GM23338 (cell line): ENCODE data around the gene FUT8. TPM values are rescaled to one million over a fixed set of nuclear protein-coding genes. Genes with fewer than 3 reads are reported as not detected.

ENCODE experiments used
- ATAC-seq: fragments of 200-7000 bp; cut with Tn5 transposase; 3 replicates; pipeline ENCODE4 v1.9.1; 2020
- DNase-seq: peaks from one replicate; pipeline ENCODE4 v3.0.0-alpha.2; 2015; ENCODE audit warnings: low spot score
- H2AFZ ChIP-seq: fragments of 200-600 bp; sonication (generic); 2 replicates; pipeline ENCODE4 v1.8.0; 2016; ENCODE audit warnings: antibody characterized with exemption, mild to moderate bottlenecking, moderate library complexity
- H3F3A ChIP-seq: fragments of 200-600 bp; sonication (generic); replicated peaks from 2 replicates; pipeline ENCODE4 v1.8.0; 2017; ENCODE audit warnings: antibody characterized with exemption, mixed run types, low read depth
- H3K27ac ChIP-seq: fragments of 200-600 bp; sonication (generic); 2 replicates; pipeline ENCODE4 v1.6.1; 2016; ENCODE audit warnings: low read depth
- H3K27me3 ChIP-seq: fragments of 200-600 bp; sonication (generic); 2 replicates; pipeline ENCODE4 v1.8.0; 2016; ENCODE audit warnings: mild to moderate bottlenecking, mixed run types, moderate library complexity; ENCODE audit not compliant: insufficient read depth
- H3K36me3 ChIP-seq: fragments of 200-600 bp; sonication (generic); 2 replicates; pipeline ENCODE4 v1.8.0; 2016; ENCODE audit warnings: mild to moderate bottlenecking; ENCODE audit not compliant: insufficient read depth
- H3K4me1 ChIP-seq: fragments of 200-600 bp; sonication (generic); 2 replicates; pipeline ENCODE4 v1.8.0; 2016; ENCODE audit warnings: mild to moderate bottlenecking, moderate library complexity; ENCODE audit not compliant: insufficient read depth
- H3K4me2 ChIP-seq: fragments of 200-600 bp; sonication (generic); 2 replicates; pipeline ENCODE4 v1.7.1; 2017; ENCODE audit warnings: mixed run types
- H3K4me3 ChIP-seq: fragments of 200-600 bp; sonication (generic); 2 replicates; pipeline ENCODE4 v1.6.1; 2016; ENCODE audit warnings: mixed run types
- H3K79me2 ChIP-seq: fragments of 200-600 bp; sonication (generic); replicated peaks from 2 replicates; pipeline ENCODE4 v1.8.0; 2017; ENCODE audit warnings: mild to moderate bottlenecking; ENCODE audit not compliant: insufficient read depth
- H3K9me2 ChIP-seq: fragments of 200-600 bp; sonication (generic); 2 replicates; pipeline ENCODE4 v1.8.0; 2017; ENCODE audit not compliant: insufficient read depth
- H4K20me1 ChIP-seq: fragments of 200-600 bp; sonication (generic); replicated peaks from 2 replicates; pipeline ENCODE4 v1.8.0; 2017; ENCODE audit warnings: mild to moderate bottlenecking; ENCODE audit not compliant: insufficient read depth
- H3K27ac Mint-ChIP-seq: 2 replicates; pipeline ENCODE4 v1.8.0; 2020; ENCODE audit warnings: inconsistent platforms, mild to moderate bottlenecking, moderate library complexity, mixed read lengths
- H3K27me3 Mint-ChIP-seq: 3 replicates; pipeline ENCODE4 v1.8.0; 2022; ENCODE audit warnings: low read depth, mild to moderate bottlenecking, moderate library complexity, mixed read lengths, inconsistent platforms; ENCODE audit not compliant: insufficient read depth, poor library complexity
- H3K36me3 Mint-ChIP-seq: 3 replicates; pipeline ENCODE4 v1.8.0; 2021; ENCODE audit warnings: low read depth, mild to moderate bottlenecking, inconsistent platforms, moderate library complexity, mixed read lengths
- H3K4me1 Mint-ChIP-seq: 3 replicates; pipeline ENCODE4 v1.8.0; 2020; ENCODE audit warnings: mild to moderate bottlenecking, inconsistent platforms, mixed read lengths
- H3K4me3 Mint-ChIP-seq: 3 replicates; pipeline ENCODE4 v1.8.0; 2021; ENCODE audit warnings: moderate library complexity, mild to moderate bottlenecking, inconsistent platforms, mixed read lengths
- H3K9me3 Mint-ChIP-seq: 3 replicates; pipeline ENCODE4 v1.8.0; 2020; ENCODE audit warnings: moderate library complexity, mild to moderate bottlenecking, inconsistent platforms, mixed read lengths
- CREB1 ChIP-seq: fragments of 250-450 bp; sonication (Bioruptor Pico); IDR thresholded peaks from 2 replicates; pipeline ENCODE4 v1.5.0; 2020; ENCODE audit warnings: low read depth, mild to moderate bottlenecking, moderate library complexity
- CTCF ChIP-seq, 2 experiments: fragments of 200-600 bp in 1 of 2; sonication (generic) in 1 of 2; conservative IDR thresholded peaks; 2 replicates each; pipeline versions ENCODE4 v1.5.1 to v1.6.1; 2016 to 2017; ENCODE audit warnings: antibody characterized with exemption in 2 of 2, low read depth in 2 of 2, mild to moderate bottlenecking in 2 of 2, moderate library complexity in 1 of 2
- ETS1 ChIP-seq: IDR thresholded peaks from 2 replicates; pipeline ENCODE4 v1.6.1; 2016; ENCODE audit warnings: antibody characterized with exemption
- EZH2 ChIP-seq: fragments of 200-600 bp; sonication (generic); IDR thresholded peaks from one replicate; pipeline ENCODE4 v1.8.0; 2017; ENCODE audit warnings: antibody characterized with exemption, mild to moderate bottlenecking, low read depth; ENCODE audit not compliant: unreplicated experiment
- EZH2phosphoT487 ChIP-seq: fragments of 200-600 bp; sonication (generic); IDR thresholded peaks from one replicate; pipeline ENCODE4 v1.8.1; 2018; ENCODE audit warnings: antibody characterized with exemption; ENCODE audit not compliant: unreplicated experiment
- JUNB ChIP-seq: IDR thresholded peaks from one replicate; pipeline ENCODE4 v1.6.1; 2016; ENCODE audit warnings: antibody characterized with exemption; ENCODE audit not compliant: unreplicated experiment
- NANOG ChIP-seq: IDR thresholded peaks from 2 replicates; pipeline ENCODE4 v1.6.1; 2016; ENCODE audit warnings: antibody characterized with exemption, borderline replicate concordance
- POLR2AphosphoS5 ChIP-seq: IDR thresholded peaks from 2 replicates; pipeline ENCODE4 v1.6.1; 2016; ENCODE audit warnings: antibody characterized with exemption, low read depth
- REST ChIP-seq: IDR thresholded peaks from one replicate; pipeline ENCODE4 v1.6.1; 2018; ENCODE audit warnings: antibody characterized with exemption; ENCODE audit not compliant: unreplicated experiment
- STAT1 ChIP-seq: IDR thresholded peaks from one replicate; pipeline ENCODE4 v1.6.1; 2016; ENCODE audit warnings: antibody characterized with exemption; ENCODE audit not compliant: unreplicated experiment
- ZNF114 ChIP-seq: fragments of 250-450 bp; sonication (Bioruptor Pico); IDR thresholded peaks from 2 replicates; pipeline ENCODE4 v1.5.0; 2020; ENCODE audit warnings: mild to moderate bottlenecking, moderate library complexity
- ZNF331 ChIP-seq: fragments of 250-450 bp; sonication (Bioruptor Pico); IDR thresholded peaks from 2 replicates; pipeline ENCODE4 v1.5.0; 2020; ENCODE audit warnings: low read depth, mild to moderate bottlenecking, moderate library complexity
- polyA plus RNA-seq: library from polyadenylated mRNA; unstranded; fragments of >200 nt; fragmentation: Nextera tagmentation; extraction: Ambion mirVana; gene quantifications from 2 replicates; pipeline ENCODE4 v1.2.1, GENCODE V29; 2016
- total RNA-seq: library from RNA; depleted of rRNA; stranded (reverse); fragments of >200 nt; shearing (Covaris generic); gene quantifications from 2 replicates; pipeline ENCODE4 v1.2.3, GENCODE V29; 2014

FUT8 gene
- total and polyA plus RNA-seq, 2 experiments from 2014 or later, result 8.2 to 23.2 TPM

GRCh38 chr14:65492266-65492665 lies 79.7 kb downstream of the FUT8 start (continued):
- no peak for TF ChIP-seq ETS1
- no peak for TF ChIP-seq ZNF331 (CRISPR knock-in tag)
- no peak for TF ChIP-seq EZH2
- no peak for TF ChIP-seq CREB1 (CRISPR knock-in tag)
- TF ChIP-seq POLR2AphosphoS5, result no peak
- no peak for TF ChIP-seq REST
- no peak for TF ChIP-seq CTCF (conservative IDR thresholded peaks at IDR 0.05; ENCODE audit: low read depth in 2 of 2)
- no peak for TF ChIP-seq NANOG
- TF ChIP-seq STAT1, result no peak
- no peak for TF ChIP-seq ZNF114 (CRISPR knock-in tag)

GRCh38 chr14:65495196-65495595 lies 82.7 kb downstream of the FUT8 start:
- peaks cover 4% of the 10 kb centered on the region for H3K9me3 Mint-ChIP-seq
- H3K27me3 Mint-ChIP-seq, result no peaks in the 10 kb centered on the region
- DNase-seq (no peak), ATAC-seq (no peak)
- Histone ChIP-seq H2AFZ (no peak overlapping the region), H3K27me3 (no peaks in the 10 kb centered on the region), H4K20me1 (no peaks in the 10 kb centered on the region), H3K27ac (no peak overlapping the region), H3K9me2 (no peaks in the 10 kb centered on the region), H3K36me3 (no peaks in the 10 kb centered on the region), H3K4me3 (no peak overlapping the region), H3K4me1 (no peaks in the 10 kb centered on the region), H3F3A (no peaks in the 10 kb centered on the region), H3K79me2 (no peaks in the 10 kb centered on the region; the same call in 1 of the 2 replicates), H3K4me2 (no peak overlapping the region)
- H3K4me3 Mint-ChIP-seq, result no peak overlapping the region
- no peak overlapping the region for H3K27ac Mint-ChIP-seq
- H3K4me1 Mint-ChIP-seq, result peaks cover 11% of the 10 kb centered on the region
- peaks cover 7% of the 10 kb centered on the region for H3K36me3 Mint-ChIP-seq
- TF ChIP-seq POLR2AphosphoS5, result no peak
- TF ChIP-seq EZH2phosphoT487, result no peak
- no peak for TF ChIP-seq ZNF114 (CRISPR knock-in tag)
- no peak for TF ChIP-seq CTCF (conservative IDR thresholded peaks at IDR 0.05; ENCODE audit: low read depth in 2 of 2)
- TF ChIP-seq CREB1 (CRISPR knock-in tag), result no peak
- TF ChIP-seq NANOG, result no peak
- no peak for TF ChIP-seq JUNB
- no peak for TF ChIP-seq EZH2
- TF ChIP-seq REST, result no peak
- no peak for TF ChIP-seq ZNF331 (CRISPR knock-in tag)
- no peak for TF ChIP-seq ETS1
